ENCODE measurements around the gene DESI2. TPM values are rescaled to one million over a fixed set of nuclear protein-coding genes. Genes with fewer than 3 reads are reported as not detected.

DESI2 gene
- total RNA-seq, 1 donor from 2014 or later, result 54.8 TPM

GRCh38 chr1:244741692-244742091 lies 88.8 kb downstream of the DESI2 start:
- Histone ChIP-seq H3K4me3 (ENCODE audit: low read depth, low read length) (no peak overlapping the region), H3K27me3 (ENCODE audit: control insufficient read depth, insufficient read depth, low read length) (no peaks in the 10 kb centered on the region), H3K36me3 (ENCODE audit: control insufficient read depth, insufficient read depth, low read length) (no peaks in the 10 kb centered on the region)
- no peak for TF ChIP-seq CTCF (IDR thresholded peaks at IDR 0.05; ENCODE audit: insufficient read depth, low read length, severe bottlenecking)
- FAIRE-seq (no peak), DNase-seq (ENCODE audit: low read depth) (no peak)

GRCh38 chr1:244749230-244750016 lies 96.5 kb downstream of the DESI2 start:
- no peak overlapping the region for H3K4me3 ChIP-seq (ENCODE audit: low read depth, low read length)
- H3K27me3 ChIP-seq (ENCODE audit: control insufficient read depth, insufficient read depth, low read length), result no peaks in the 10 kb centered on the region
- TF ChIP-seq CTCF (IDR thresholded peaks at IDR 0.05; ENCODE audit: insufficient read depth, low read length, severe bottlenecking), result no peak
- FAIRE-seq (no peak), DNase-seq (ENCODE audit: low read depth) (no peak)
- H3K36me3 ChIP-seq (ENCODE audit: control insufficient read depth, insufficient read depth, low read length), result no peaks in the 10 kb centered on the region

GRCh38 chr1:244751271-244751895 lies 98.5 kb downstream of the DESI2 start:
- FAIRE-seq, result no peak
- Histone ChIP-seq H3K27me3 (ENCODE audit: control insufficient read depth, insufficient read depth, low read length) (no peaks in the 10 kb centered on the region), H3K4me3 (ENCODE audit: low read depth, low read length) (no peak overlapping the region), H3K36me3 (ENCODE audit: control insufficient read depth, insufficient read depth, low read length) (no peaks in the 10 kb centered on the region)
- DNase-seq (ENCODE audit: low read depth), result no peak
- TF ChIP-seq CTCF (IDR thresholded peaks at IDR 0.05; ENCODE audit: insufficient read depth, low read length, severe bottlenecking), result no peak

GRCh38 chr1:244755673-244756072 lies 102.7 kb downstream of the DESI2 start:
- no peaks in the 10 kb centered on the region for H3K27me3 ChIP-seq (ENCODE audit: control insufficient read depth, insufficient read depth, low read length)
- DNase-seq (ENCODE audit: low read depth), result no peak

GRCh38 chr1:244757091-244757939 lies 104.4 kb downstream of the DESI2 start:
- FAIRE-seq (no peak), DNase-seq (ENCODE audit: low read depth) (peak; percentile 18)
- TF ChIP-seq CTCF (IDR thresholded peaks at IDR 0.05; ENCODE audit: insufficient read depth, low read length, severe bottlenecking), result no peak
- Histone ChIP-seq H3K27me3 (ENCODE audit: control insufficient read depth, insufficient read depth, low read length) (no peaks in the 10 kb centered on the region), H3K36me3 (ENCODE audit: control insufficient read depth, insufficient read depth, low read length) (no peaks in the 10 kb centered on the region), H3K4me3 (ENCODE audit: low read depth, low read length) (no peak overlapping the region)

More at GRCh38 chr1:244755673-244756072, 102.7 kb downstream of the DESI2 start:
- H3K36me3 ChIP-seq (ENCODE audit: control insufficient read depth, insufficient read depth, low read length), result no peaks in the 10 kb centered on the region
- no peak for TF ChIP-seq CTCF (IDR thresholded peaks at IDR 0.05; ENCODE audit: insufficient read depth, low read length, severe bottlenecking)
- FAIRE-seq, result no peak
- no peak overlapping the region for H3K4me3 ChIP-seq (ENCODE audit: low read depth, low read length)

Other genes starting within 250 kb of the DESI2 start
- 31.2 and 40.8 TPM in 2 replicates for gene ADSS2, start 201.2 kb upstream of the DESI2 start, total RNA-seq
- under 0.01 and 0.13 TPM in 2 replicates for gene CATSPERE, start 191.9 kb upstream of the DESI2 start, total RNA-seq
- gene COX20, start 182.5 kb downstream of the DESI2 start, total RNA-seq, result 9.0 and 11.1 TPM in 2 replicates
- gene HNRNPU, start 211.4 kb downstream of the DESI2 start, total RNA-seq, result 259 and 495 TPM in 2 replicates